Trophoblast cell (in vitro differentiated cells and primary cell): Measurements from ENCODE around the gene CEACAM4.

ENCODE experiments used
- DNase-seq, 2 donors: peaks; one replicate each; pipeline ENCODE4 v3.0.0-alpha.2; 2016
- H2AFZ ChIP-seq: 2 replicates; pipeline ENCODE4 v1.6.1; 2013; ENCODE audit warnings: low read length, moderate library complexity, mild to moderate bottlenecking; ENCODE audit not compliant: insufficient read depth, poor library complexity
- H2AK5ac ChIP-seq: 2 replicates; pipeline ENCODE4 v1.6.1; 2013; ENCODE audit warnings: mild to moderate bottlenecking, low read length
- H2BK120ac ChIP-seq: 2 replicates; pipeline ENCODE4 v1.6.1; 2013; ENCODE audit warnings: low read length, mild to moderate bottlenecking, moderate library complexity; ENCODE audit not compliant: insufficient read depth, poor library complexity
- H2BK12ac ChIP-seq: 2 replicates; pipeline ENCODE4 v1.6.1; 2013; ENCODE audit warnings: mild to moderate bottlenecking, low read length, moderate library complexity
- H2BK5ac ChIP-seq: 2 replicates; pipeline ENCODE4 v1.6.1; 2013; ENCODE audit warnings: low read length, low read depth, moderate library complexity, mild to moderate bottlenecking; ENCODE audit not compliant: poor library complexity
- H3K14ac ChIP-seq: 2 replicates; pipeline ENCODE4 v1.6.1; 2013; ENCODE audit warnings: mild to moderate bottlenecking, low read length
- H3K18ac ChIP-seq: 2 replicates; pipeline ENCODE4 v1.6.1; 2013; ENCODE audit warnings: mild to moderate bottlenecking, low read length
- H3K23ac ChIP-seq: 2 replicates; pipeline ENCODE4 v1.6.1; 2013; ENCODE audit warnings: low read length
- H3K27ac ChIP-seq: 2 replicates; pipeline ENCODE4 v1.5.1; 2013; ENCODE audit warnings: low read depth, mild to moderate bottlenecking, inconsistent platforms, low read length, moderate library complexity
- H3K27me3 ChIP-seq: 2 replicates; pipeline ENCODE4 v1.6.1; 2013; ENCODE audit warnings: inconsistent platforms, mild to moderate bottlenecking, low read length, moderate library complexity; ENCODE audit not compliant: insufficient read depth
- H3K36me3 ChIP-seq, 2 experiments: 1 replicate in 1 of 2; 2 replicates in 1 of 2; pipeline ENCODE4 v1.6.1; 2013; ENCODE audit warnings: low read length in 2 of 2, mild to moderate bottlenecking in 2 of 2, moderate library complexity in 1 of 2; ENCODE audit not compliant: insufficient read depth in 2 of 2, control insufficient read depth in 1 of 2
- H3K4ac ChIP-seq: 2 replicates; pipeline ENCODE4 v1.6.1; 2013; ENCODE audit warnings: low read depth, mild to moderate bottlenecking, low read length, moderate library complexity
- H3K4me1 ChIP-seq, 2 experiments: 1 replicate in 1 of 2; 2 replicates in 1 of 2; pipeline ENCODE4 v1.6.1; 2013; ENCODE audit warnings: low read length in 2 of 2, mild to moderate bottlenecking in 2 of 2, moderate library complexity in 1 of 2; ENCODE audit not compliant: insufficient read depth in 2 of 2, control insufficient read depth in 1 of 2
- H3K4me2 ChIP-seq: 2 replicates; pipeline ENCODE4 v1.6.1; 2013; ENCODE audit warnings: inconsistent platforms, mild to moderate bottlenecking, low read length, moderate library complexity
- H3K4me3 ChIP-seq: 2 replicates; pipeline ENCODE4 v1.5.1; 2013; ENCODE audit warnings: mild to moderate bottlenecking, low read depth, low read length, inconsistent platforms
- H3K79me1 ChIP-seq: one replicate; pipeline ENCODE4 v1.6.1; 2013; ENCODE audit warnings: low read length
- H3K79me2 ChIP-seq: 2 replicates; pipeline ENCODE4 v1.6.1; 2013; ENCODE audit warnings: low read length, mild to moderate bottlenecking; ENCODE audit not compliant: control insufficient read depth, insufficient read depth, poor library complexity
- H3K9ac ChIP-seq: 2 replicates; pipeline ENCODE4 v1.6.1; 2013; ENCODE audit warnings: mild to moderate bottlenecking, low read length
- H3K9me3 ChIP-seq: 2 replicates; pipeline ENCODE4 v1.6.1; 2013; ENCODE audit warnings: low read depth, mild to moderate bottlenecking, control low read depth, inconsistent platforms, low read length; ENCODE audit not compliant: insufficient read depth
- H4K12ac ChIP-seq: 2 replicates; pipeline ENCODE4 v1.6.1; 2013; ENCODE audit warnings: low read depth, mild to moderate bottlenecking, low read length, moderate library complexity
- H4K8ac ChIP-seq: 2 replicates; pipeline ENCODE4 v1.6.1; 2013; ENCODE audit warnings: low read depth, mild to moderate bottlenecking, low read length, moderate library complexity
- H4K91ac ChIP-seq: one replicate; pipeline ENCODE4 v1.6.1; 2013; ENCODE audit warnings: low read depth, mild to moderate bottlenecking, low read length, moderate library complexity
- WGBS: extraction: QIAGEN DNeasy Blood & Tissue Kit; methylation state at CpG from one replicate; pipeline ENCODE4 v1.1.7; 2013; ENCODE audit warnings: missing lambda C conversion rate; ENCODE audit not compliant: insufficient read length, insufficient coverage; ENCODE audit errors: extremely low coverage; 5-methylcytosine and 5-hydroxymethylcytosine counted together

Gene CEACAM4

GRCh38 chr19:41590936-41591335, 35.9 kb downstream of the CEACAM4 start:
- no peak overlapping the region for H2BK5ac ChIP-seq
- H3K18ac ChIP-seq = no peak overlapping the region
- H3K79me1 ChIP-seq = no peaks in the 10 kb centered on the region
- DNase-seq = no peak
- H3K23ac ChIP-seq = no peak overlapping the region
- H2BK120ac ChIP-seq = no peak overlapping the region
- H4K12ac ChIP-seq = no peak overlapping the region
- no peak overlapping the region for H2AK5ac ChIP-seq
- H3K4me1 ChIP-seq = no peaks in the 10 kb centered on the region
- H3K4me3 ChIP-seq = no peak overlapping the region
- no peaks in the 10 kb centered on the region for H3K36me3 ChIP-seq
- H3K27ac ChIP-seq = no peak overlapping the region
- H3K4me2 ChIP-seq = no peak overlapping the region
- no peak overlapping the region for H4K8ac ChIP-seq
- H3K4ac ChIP-seq = no peak overlapping the region
- H3K27me3 ChIP-seq = no peaks in the 10 kb centered on the region
- no peak overlapping the region for H2BK12ac ChIP-seq
- H3K14ac ChIP-seq = no peak overlapping the region
- no peak overlapping the region for H4K91ac ChIP-seq
- H3K9ac ChIP-seq = no peak overlapping the region
- no peaks in the 10 kb centered on the region for H3K79me2 ChIP-seq
- H3K9me3 ChIP-seq = peaks cover 34% of the 10 kb centered on the region
- H2AFZ ChIP-seq = no peak overlapping the region

- Histone ChIP-seq H2BK5ac (no peak overlapping the region), H4K91ac (no peak overlapping the region), H3K18ac (no peak overlapping the region), H3K4me3 (no peak overlapping the region), H3K79me2 (no peaks in the 10 kb centered on the region), H2AK5ac (no peak overlapping the region), H2AFZ (no peak overlapping the region), H3K27me3 (no peaks in the 10 kb centered on the region), H4K12ac (no peak overlapping the region), H4K8ac (no peak overlapping the region), H3K27ac (no peak overlapping the region), H3K4me2 (no peak overlapping the region), H3K9ac (no peak overlapping the region), H3K4me1 (no peaks in the 10 kb centered on the region), H3K23ac (no peak overlapping the region), H3K4ac (no peak overlapping the region), H3K14ac (no peak overlapping the region), H3K36me3 (no peaks in the 10 kb centered on the region), H2BK120ac (no peak overlapping the region), H2BK12ac (no peak overlapping the region), H3K79me1 (no peaks in the 10 kb centered on the region), H3K9me3 (peaks cover 46% of the 10 kb centered on the region)
- no peak for DNase-seq
- WGBS = no CpG with 5 or more reads among the region's 2 CpGs
Measured at GRCh38 chr19:41589371-41589770, 37.5 kb downstream of the CEACAM4 start.

GRCh38 chr19:41588497-41589209, 38.2 kb downstream of the CEACAM4 start:
- H3K18ac ChIP-seq = no peak overlapping the region
- no peaks in the 10 kb centered on the region for H3K79me2 ChIP-seq
- no peak overlapping the region for H4K8ac ChIP-seq
- H3K14ac ChIP-seq = no peak overlapping the region
- H2AK5ac ChIP-seq = no peak overlapping the region
- no peak overlapping the region for H3K27ac ChIP-seq
- H4K12ac ChIP-seq = no peak overlapping the region
- peaks cover 53% of the 10 kb centered on the region for H3K9me3 ChIP-seq
- no peak overlapping the region for H2AFZ ChIP-seq
- H3K4ac ChIP-seq = no peak overlapping the region
- no peaks in the 10 kb centered on the region for H3K79me1 ChIP-seq
- DNase-seq = peak; percentile 36 to 72
- H4K91ac ChIP-seq = no peak overlapping the region
- H3K9ac ChIP-seq = no peak overlapping the region
- H3K4me2 ChIP-seq = no peak overlapping the region
- no peak overlapping the region for H3K4me3 ChIP-seq
- H3K36me3 ChIP-seq = no peaks in the 10 kb centered on the region
- no peak overlapping the region for H2BK5ac ChIP-seq
- H3K23ac ChIP-seq = no peak overlapping the region
- H3K4me1 ChIP-seq = no peaks in the 10 kb centered on the region
- H2BK12ac ChIP-seq = no peak overlapping the region
- no CpG with 5 or more reads among the region's 6 CpGs for WGBS
- no peaks in the 10 kb centered on the region for H3K27me3 ChIP-seq
- H2BK120ac ChIP-seq = no peak overlapping the region

- H3K14ac ChIP-seq = no peak overlapping the region
- H3K36me3 ChIP-seq = no peaks in the 10 kb centered on the region
- H3K9me3 ChIP-seq = peaks cover 53% of the 10 kb centered on the region
- no peak overlapping the region for H3K4me2 ChIP-seq
- no peak overlapping the region for H2BK12ac ChIP-seq
- no peaks in the 10 kb centered on the region for H3K4me1 ChIP-seq
- no peak overlapping the region for H3K18ac ChIP-seq
- H3K9ac ChIP-seq = no peak overlapping the region
- no peak overlapping the region for H4K12ac ChIP-seq
- H2BK120ac ChIP-seq = no peak overlapping the region
- H3K79me2 ChIP-seq = no peaks in the 10 kb centered on the region
- no peak overlapping the region for H4K91ac ChIP-seq
- DNase-seq = no peak
- no CpG with 5 or more reads among the region's 4 CpGs for WGBS
- H2AK5ac ChIP-seq = no peak overlapping the region
- H2AFZ ChIP-seq = no peak overlapping the region
- H3K23ac ChIP-seq = no peak overlapping the region
- no peak overlapping the region for H3K4me3 ChIP-seq
- no peaks in the 10 kb centered on the region for H3K27me3 ChIP-seq
- H3K27ac ChIP-seq = no peak overlapping the region
- no peak overlapping the region for H2BK5ac ChIP-seq
- no peak overlapping the region for H4K8ac ChIP-seq
- no peak overlapping the region for H3K4ac ChIP-seq
- H3K79me1 ChIP-seq = no peaks in the 10 kb centered on the region
Measured at GRCh38 chr19:41587838-41588210, 39.0 kb downstream of the CEACAM4 start.
